CD4-positive, alpha-beta memory T cell (primary cell): ENCODE data around the gene TUSC1. TPM values are rescaled to one million over a fixed set of nuclear protein-coding genes. Genes with fewer than 3 reads are reported as not detected.
"Not testable (repeated sequence)": the region's sequence is repeated elsewhere in the genome, so short reads cannot be mapped to it uniquely, and the experiment has no call there.

Experiments
- CTCF ChIA-PET: fragments of 350-600 bp; sonication (Branson Sonifier 250); formaldehyde crosslinking; loops from one replicate; lab custom pipeline; 2021; ENCODE audit warnings: inconsistent platforms; ENCODE audit not compliant: partially characterized antibody; lab: Charles Lee
- POLR2A ChIA-PET: fragments of 350-600 bp; sonication (Branson Sonifier 250); formaldehyde crosslinking; loops from one replicate; lab custom pipeline; 2021; ENCODE audit not compliant: partially characterized antibody; lab: Charles Lee
- DNase-seq, 5 donors: peaks; one replicate each; pipeline versions ENCODE4 v3.0.0 to v3.0.0-alpha.2; 2020 to 2022; ENCODE audit warnings: mixed read lengths in 1 of 5
- H3K27ac ChIP-seq: one replicate; pipeline ENCODE4 v1.7.0; 2013; ENCODE audit warnings: low read depth, low read length
- H3K27me3 ChIP-seq: 2 replicates; pipeline ENCODE4 v1.7.0; 2013; ENCODE audit warnings: mild to moderate bottlenecking, low read length, moderate library complexity; ENCODE audit not compliant: insufficient read depth
- H3K36me3 ChIP-seq: 2 replicates; pipeline ENCODE4 v1.7.0; 2013; ENCODE audit warnings: mild to moderate bottlenecking, low read length, moderate library complexity; ENCODE audit not compliant: insufficient read depth
- H3K4me1 ChIP-seq: 2 replicates; pipeline ENCODE4 v1.7.0; 2013; ENCODE audit warnings: mild to moderate bottlenecking, low read length, moderate library complexity; ENCODE audit not compliant: insufficient read depth
- H3K4me3 ChIP-seq, 2 donors: one replicate each; pipeline ENCODE4 v1.7.0; 2013; ENCODE audit warnings: low read length in 2 of 2, mild to moderate bottlenecking in 1 of 2
- H3K9me3 ChIP-seq, 2 donors: one replicate each; pipeline ENCODE4 v1.7.0; 2013; ENCODE audit warnings: low read length in 2 of 2, control low read depth in 1 of 2; ENCODE audit not compliant: control insufficient read depth in 1 of 2
- H3K27ac Mint-ChIP-seq, 7 donors: one replicate each; pipeline ENCODE4 v1.8.0; 2020 to 2021; ENCODE audit warnings: mixed read lengths in 7 of 7, mild to moderate bottlenecking in 6 of 7, inconsistent platforms in 3 of 7, moderate library complexity in 3 of 7
- H3K27me3 Mint-ChIP-seq, 2 donors: one replicate each; pipeline ENCODE4 v1.8.0; 2020 to 2021; ENCODE audit warnings: mixed read lengths in 2 of 2
- H3K36me3 Mint-ChIP-seq, 2 donors: one replicate each; pipeline ENCODE4 v1.8.0; 2020 to 2021; ENCODE audit warnings: mixed read lengths in 2 of 2, inconsistent platforms in 1 of 2, mild to moderate bottlenecking in 1 of 2
- H3K4me1 Mint-ChIP-seq, 4 donors: one replicate each; pipeline ENCODE4 v1.8.0; 2020 to 2021; ENCODE audit warnings: mixed read lengths in 4 of 4, mild to moderate bottlenecking in 1 of 4
- H3K4me3 Mint-ChIP-seq, 8 donors: one replicate each; pipeline ENCODE4 v1.8.0; 2020 to 2021; ENCODE audit warnings: mixed read lengths in 8 of 8, mild to moderate bottlenecking in 7 of 8, moderate library complexity in 6 of 8, inconsistent platforms in 3 of 8
- H3K9me3 Mint-ChIP-seq, 8 donors: one replicate each; pipeline ENCODE4 v1.8.0; 2020 to 2021; ENCODE audit warnings: mixed read lengths in 8 of 8, mild to moderate bottlenecking in 5 of 8, inconsistent platforms in 3 of 8, moderate library complexity in 1 of 8
- intact Hi-C: fragments of 100-400 bp; cut with micrococcal nuclease; formaldehyde crosslinking; loops from one replicate; pipeline ENCODE4 v1.15.1; 2023
- polyA plus RNA-seq, 2 donors: library from polyadenylated mRNA; unstranded; fragments of 300-500 nt; fragmentation: Illumina TruSeq; gene quantifications; one replicate each; pipeline ENCODE4 v1.2.3, GENCODE V29; 2021
- total RNA-seq, 2 experiments: library from RNA; stranded (reverse); gene quantifications; one replicate each; pipeline ENCODE4 v1.2.3, GENCODE V29; 2021

TUSC1 gene
- total and polyA plus RNA-seq, 4 experiments from 2014 or later, result 0.32 TPM; not detected in 3

GRCh38 chr9:25677301-25678146 is 720 bp downstream of the TUSC1 start:
- CTCF ChIA-PET, result no interaction called here

GRCh38 chr9:25675858-25676257 is 2.4 kb downstream of the TUSC1 start:
- H3K4me1 Mint-ChIP-seq, CTCF ChIA-PET, H3K36me3 Mint-ChIP-seq: not testable (repeated sequence)

More at GRCh38 chr9:25677301-25678146, 720 bp downstream of the TUSC1 start:
- Mint-ChIP-seq H3K4me3 (peak overlapping the region in 3 of 8 donors; percentile 18 to 27 (median 26)), H3K27ac (no peak overlapping the region), H3K27me3 (peaks cover 2 to 6% of the 10 kb centered on the region in 2 donors), H3K36me3 (no peaks in the 10 kb centered on the region), H3K9me3 (peaks cover 0 to 21% (median 13%) of the 10 kb centered on the region in 8 donors), H3K4me1 (peaks cover 0 to 2% (median 0%) of the 10 kb centered on the region in 4 donors)
- Histone ChIP-seq H3K27me3 (no peaks in the 10 kb centered on the region), H3K27ac (no peak overlapping the region), H3K9me3 (no peaks in the 10 kb centered on the region), H3K4me1 (no peaks in the 10 kb centered on the region), H3K4me3 (no peak overlapping the region), H3K36me3 (no peaks in the 10 kb centered on the region)
- intact Hi-C loops, result loop anchor here (5.0 kb wide), 1 partner anchor 50 kb away; no protein-coding TSS in a partner anchor
- DNase-seq, result no peak
- POLR2A ChIA-PET, result no interaction called here

GRCh38 chr9:25658571-25658970 is 19.7 kb downstream of the TUSC1 start:
- no peaks in the 10 kb centered on the region for H3K36me3 Mint-ChIP-seq
- Histone ChIP-seq H3K9me3 (no peaks in the 10 kb centered on the region), H3K4me1 (no peaks in the 10 kb centered on the region), H3K27ac (no peak overlapping the region), H3K36me3 (no peaks in the 10 kb centered on the region), H3K4me3 (no peak overlapping the region), H3K27me3 (no peaks in the 10 kb centered on the region)
- H3K27me3 Mint-ChIP-seq, result no peaks in the 10 kb centered on the region
- peaks cover 2 to 18% (median 8%) of the 10 kb centered on the region in 8 donors for H3K9me3 Mint-ChIP-seq
- H3K27ac Mint-ChIP-seq, result no peak overlapping the region
- H3K4me3 Mint-ChIP-seq, result no peak overlapping the region
- no peaks in the 10 kb centered on the region for H3K4me1 Mint-ChIP-seq
- ChIA-PET POLR2A (no interaction called here), CTCF (no interaction called here)
- intact Hi-C loops, result no loop called here
- no peak for DNase-seq

More at GRCh38 chr9:25675858-25676257, 2.4 kb downstream of the TUSC1 start:
- DNase-seq, H3K27ac ChIP-seq, H3K27me3 ChIP-seq, H3K4me3 ChIP-seq, H3K27me3 Mint-ChIP-seq, H3K27ac Mint-ChIP-seq, POLR2A ChIA-PET, H3K4me3 Mint-ChIP-seq, H3K36me3 ChIP-seq, H3K9me3 ChIP-seq, H3K4me1 ChIP-seq: not testable (repeated sequence)
- H3K9me3 Mint-ChIP-seq, result peaks cover 0 to 21% (median 13%) of the 10 kb centered on the region in 8 donors
- intact Hi-C loops, result loop anchor here (5.0 kb wide), 1 partner anchor 51 kb away; no protein-coding TSS in a partner anchor

- H3K36me3 Mint-ChIP-seq, result no peaks in the 10 kb centered on the region
- H3K27ac ChIP-seq, result no peak overlapping the region
- CTCF ChIA-PET, result no interaction called here
These were observed 23.8 kb downstream of the TUSC1 start for GRCh38 chr9:25654417-25654816.

GRCh38 chr9:25648116-25648515 is 30.1 kb downstream of the TUSC1 start:
- Histone ChIP-seq H3K4me1 (no peaks in the 10 kb centered on the region), H3K4me3 (no peak overlapping the region), H3K27ac (no peak overlapping the region), H3K36me3 (no peaks in the 10 kb centered on the region), H3K9me3 (no peaks in the 10 kb centered on the region), H3K27me3 (no peaks in the 10 kb centered on the region)
- Mint-ChIP-seq H3K4me3 (no peak overlapping the region), H3K36me3 (no peaks in the 10 kb centered on the region), H3K27ac (no peak overlapping the region), H3K27me3 (no peaks in the 10 kb centered on the region), H3K9me3 (peaks cover 0 to 22% (median 12%) of the 10 kb centered on the region in 8 donors), H3K4me1 (no peaks in the 10 kb centered on the region)
- no peak for DNase-seq
- ChIA-PET CTCF (no interaction called here), POLR2A (no interaction called here)
- intact Hi-C loops, result no loop called here

More at GRCh38 chr9:25654417-25654816, 23.8 kb downstream of the TUSC1 start:
- no peaks in the 10 kb centered on the region for H3K36me3 ChIP-seq
- intact Hi-C loops, result no loop called here
- peaks cover 0 to 25% (median 9%) of the 10 kb centered on the region in 8 donors for H3K9me3 Mint-ChIP-seq
- H3K27ac Mint-ChIP-seq, result no peak overlapping the region
- no peak for DNase-seq
- no peaks in the 10 kb centered on the region for H3K4me1 Mint-ChIP-seq
- no peaks in the 10 kb centered on the region for H3K27me3 ChIP-seq
- H3K4me3 Mint-ChIP-seq, result no peak overlapping the region
- H3K4me1 ChIP-seq, result no peaks in the 10 kb centered on the region
- POLR2A ChIA-PET, result no interaction called here
- no peak overlapping the region for H3K4me3 ChIP-seq
- no peaks in the 10 kb centered on the region for H3K9me3 ChIP-seq
- H3K27me3 Mint-ChIP-seq, result no peaks in the 10 kb centered on the region

GRCh38 chr9:25636026-25636425 is 42.2 kb downstream of the TUSC1 start:
- no peak for DNase-seq
- H3K9me3 Mint-ChIP-seq, result peaks cover 0 to 10% (median 3%) of the 10 kb centered on the region in 8 donors
- H3K27me3 Mint-ChIP-seq, result no peaks in the 10 kb centered on the region
- CTCF ChIA-PET, result no interaction called here
- no peak overlapping the region for H3K4me3 Mint-ChIP-seq
- intact Hi-C loops, result no loop called here
- no peaks in the 10 kb centered on the region for H3K4me1 Mint-ChIP-seq
- no peaks in the 10 kb centered on the region for H3K36me3 Mint-ChIP-seq
- H3K36me3 ChIP-seq, result no peaks in the 10 kb centered on the region
- H3K27ac ChIP-seq, result no peak overlapping the region
- POLR2A ChIA-PET, result no interaction called here
- no peaks in the 10 kb centered on the region for H3K27me3 ChIP-seq
- no peaks in the 10 kb centered on the region for H3K4me1 ChIP-seq
- H3K4me3 ChIP-seq, result no peak overlapping the region
- H3K9me3 ChIP-seq, result no peaks in the 10 kb centered on the region
- no peak overlapping the region for H3K27ac Mint-ChIP-seq

GRCh38 chr9:25629231-25629630 is 49.0 kb downstream of the TUSC1 start:
- POLR2A ChIA-PET, result no interaction called here
- Histone ChIP-seq H3K4me1 (no peaks in the 10 kb centered on the region), H3K4me3 (no peak overlapping the region), H3K27ac (no peak overlapping the region), H3K9me3 (peaks cover 0 to 5% of the 10 kb centered on the region in 2 donors), H3K27me3 (no peaks in the 10 kb centered on the region), H3K36me3 (no peaks in the 10 kb centered on the region)
- Mint-ChIP-seq H3K27me3 (no peaks in the 10 kb centered on the region), H3K4me3 (no peak overlapping the region), H3K9me3 (peaks cover 2 to 24% (median 12%) of the 10 kb centered on the region in 8 donors), H3K4me1 (no peaks in the 10 kb centered on the region), H3K27ac (no peak overlapping the region), H3K36me3 (no peaks in the 10 kb centered on the region)
- DNase-seq, result no peak
- CTCF ChIA-PET, result no interaction called here
- intact Hi-C loops, result no loop called here
